ENCODE data around the gene OR6B2. TPM values are rescaled to one million over a fixed set of nuclear protein-coding genes. Genes with fewer than 3 reads are reported as not detected.

OR6B2 gene
- total RNA-seq, 1 donor from 2014 or later: not detected

GRCh38 chr2:239983004-239983778 lies 47.0 kb downstream of the OR6B2 start:
- no peak for DNase-seq (ENCODE audit: low read depth, low spot score)

Other genes starting within 250 kb of the OR6B2 start
- 103 and 144 TPM in 2 replicates for gene NDUFA10, start 5.1 kb downstream of the OR6B2 start, total RNA-seq
- gene OR6B3, start 23.1 kb upstream of the OR6B2 start, total RNA-seq: not detected in 2 replicates
- 115 and 139 TPM in 2 replicates for gene COPS9, start 105.9 kb upstream of the OR6B2 start, total RNA-seq
- gene OTOS, start 110.2 kb upstream of the OR6B2 start, total RNA-seq: not detected in 2 replicates